Fibroblast of lung (primary cell): ENCODE data around the gene TMEM175. TPM values are rescaled to one million over a fixed set of nuclear protein-coding genes. Genes with fewer than 3 reads are reported as not detected.

ENCODE experiments used
- DNase-seq, 2 donors: peaks; one replicate each; pipeline versions ENCODE4 v3.0.0 to v3.0.0-alpha.2; 2010; ENCODE audit warnings: low read depth in 2 of 2
- H2AFZ ChIP-seq: 2 replicates; pipeline ENCODE4 v1.5.1; 2012; ENCODE audit warnings: low read length, control low read depth, inconsistent platforms
- H3K27ac ChIP-seq: 2 replicates; pipeline ENCODE4 v1.5.1; 2011; ENCODE audit warnings: low read length, control low read depth; ENCODE audit not compliant: insufficient read depth
- H3K27me3 ChIP-seq: 2 replicates; pipeline ENCODE4 v1.5.1; 2011; ENCODE audit warnings: mild to moderate bottlenecking, low read length; ENCODE audit not compliant: control insufficient read depth, insufficient read depth
- H3K36me3 ChIP-seq: 2 replicates; pipeline ENCODE4 v1.5.1; 2011; ENCODE audit warnings: low read length; ENCODE audit not compliant: control insufficient read depth, insufficient read depth
- H3K4me1 ChIP-seq: 2 replicates; pipeline ENCODE4 v1.5.1; 2011; ENCODE audit warnings: low read length; ENCODE audit not compliant: control insufficient read depth, insufficient read depth; ENCODE audit errors: extremely low read depth
- H3K4me2 ChIP-seq: 2 replicates; pipeline ENCODE4 v1.5.1; 2011; ENCODE audit warnings: low read length, control low read depth; ENCODE audit not compliant: insufficient read depth; ENCODE audit errors: extremely low read depth
- H3K4me3 ChIP-seq, 4 experiments: fragments of 200-600 bp in 1 of 4; sonication (generic) in 1 of 4; replicated peaks in 1 of 4; 2 replicates each; pipeline ENCODE4 v1.5.1; 2011 to 2016; ENCODE audit warnings: low read length in 4 of 4, low read depth in 3 of 4, mild to moderate bottlenecking in 3 of 4, control low read depth in 2 of 4, inconsistent platforms in 1 of 4, mixed read lengths in 1 of 4; ENCODE audit not compliant: insufficient read depth in 1 of 4; ENCODE audit errors: control extremely low read depth in 1 of 4
- H3K79me2 ChIP-seq: 2 replicates; pipeline ENCODE4 v1.5.1; 2012; ENCODE audit warnings: mild to moderate bottlenecking, low read length, inconsistent platforms; ENCODE audit not compliant: control insufficient read depth, insufficient read depth
- H3K9ac ChIP-seq: 2 replicates; pipeline ENCODE4 v1.5.1; 2011; ENCODE audit warnings: mild to moderate bottlenecking, low read length, control low read depth; ENCODE audit not compliant: insufficient read depth
- H3K9me3 ChIP-seq: 2 replicates; pipeline ENCODE4 v1.5.1; 2012; ENCODE audit warnings: low read depth, low read length; ENCODE audit not compliant: control insufficient read depth, insufficient read depth
- H4K20me1 ChIP-seq: 2 replicates; pipeline ENCODE4 v1.5.1; 2011; ENCODE audit warnings: low read length; ENCODE audit not compliant: control insufficient read depth, insufficient read depth; ENCODE audit errors: extremely low read depth
- EZH2 ChIP-seq: IDR thresholded peaks from 2 replicates; pipeline ENCODE4 v1.5.1; 2012; ENCODE audit warnings: low read length, control low read depth, mild to moderate bottlenecking; ENCODE audit errors: missing control alignments
- polyA plus RNA-seq, 2 donors: library from polyadenylated mRNA; depleted of rRNA in 1 of 2; stranded (reverse) in 1 of 2; unstranded in 1 of 2; fragments of >200 nt; gene quantifications; 2 replicates each; pipeline ENCODE4 v1.2.1, GENCODE V29; 2011 to 2012; ENCODE audit warnings: missing spikeins in 1 of 2
- total RNA-seq: library from RNA; depleted of rRNA; stranded (reverse); fragments of >200 nt; gene quantifications from 2 replicates; pipeline ENCODE4 v1.2.1, GENCODE V29; 2014
- TF ChIP-seq, protein P1 (sequence below), 2 donors: IDR thresholded peaks in 1 of 2; conservative IDR thresholded peaks in 1 of 2; 1 replicate in 1 of 2; 2 replicates in 1 of 2; pipeline ENCODE4 v1.5.1; 2011 to 2012; ENCODE audit warnings: low read length in 2 of 2, control low read depth in 1 of 2, inconsistent platforms in 1 of 2, low read depth in 1 of 2, mild to moderate bottlenecking in 1 of 2

The TMEM175 gene
- total and polyA plus RNA-seq, 2 donors (not counting 1 experiment from before 2014, with no cell fraction given) = 16.3 to 23.9 TPM

- Histone ChIP-seq H4K20me1 (no peaks in the 10 kb centered on the region), H3K9me3 (no peaks in the 10 kb centered on the region), H3K4me2 (no peak overlapping the region), H3K4me1 (no peaks in the 10 kb centered on the region), H3K27me3 (no peaks in the 10 kb centered on the region), H2AFZ (no peak overlapping the region), H3K27ac (no peak overlapping the region), H3K36me3 (peaks cover 12% of the 10 kb centered on the region), H3K79me2 (no peaks in the 10 kb centered on the region), H3K4me3 (no peak overlapping the region), H3K9ac (no peak overlapping the region)
- TF ChIP-seq, protein P1, sequence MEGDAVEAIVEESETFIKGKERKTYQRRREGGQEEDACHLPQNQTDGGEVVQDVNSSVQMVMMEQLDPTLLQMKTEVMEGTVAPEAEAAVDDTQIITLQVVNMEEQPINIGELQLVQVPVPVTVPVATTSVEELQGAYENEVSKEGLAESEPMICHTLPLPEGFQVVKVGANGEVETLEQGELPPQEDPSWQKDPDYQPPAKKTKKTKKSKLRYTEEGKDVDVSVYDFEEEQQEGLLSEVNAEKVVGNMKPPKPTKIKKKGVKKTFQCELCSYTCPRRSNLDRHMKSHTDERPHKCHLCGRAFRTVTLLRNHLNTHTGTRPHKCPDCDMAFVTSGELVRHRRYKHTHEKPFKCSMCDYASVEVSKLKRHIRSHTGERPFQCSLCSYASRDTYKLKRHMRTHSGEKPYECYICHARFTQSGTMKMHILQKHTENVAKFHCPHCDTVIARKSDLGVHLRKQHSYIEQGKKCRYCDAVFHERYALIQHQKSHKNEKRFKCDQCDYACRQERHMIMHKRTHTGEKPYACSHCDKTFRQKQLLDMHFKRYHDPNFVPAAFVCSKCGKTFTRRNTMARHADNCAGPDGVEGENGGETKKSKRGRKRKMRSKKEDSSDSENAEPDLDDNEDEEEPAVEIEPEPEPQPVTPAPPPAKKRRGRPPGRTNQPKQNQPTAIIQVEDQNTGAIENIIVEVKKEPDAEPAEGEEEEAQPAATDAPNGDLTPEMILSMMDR (conservative IDR thresholded peaks at IDR 0.05 in 1 of 2, IDR thresholded peaks at IDR 0.05 in 1 of 2; ENCODE audit: low read depth in 1 of 2, low read length in 2 of 2) = no peak
- TF ChIP-seq EZH2 = no peak
- no peak for DNase-seq
These were observed 26.0 kb downstream of the TMEM175 start for GRCh38 chr4:958314-958665.

- no peak overlapping the region for H3K4me3 ChIP-seq
- H3K79me2 ChIP-seq = no peaks in the 10 kb centered on the region
- no peaks in the 10 kb centered on the region for H4K20me1 ChIP-seq
- no peak overlapping the region for H2AFZ ChIP-seq
- H3K27me3 ChIP-seq = no peaks in the 10 kb centered on the region
- no peak overlapping the region for H3K27ac ChIP-seq
- H3K4me2 ChIP-seq = no peak overlapping the region
- no peak for TF ChIP-seq EZH2
- TF ChIP-seq, protein P1 (conservative IDR thresholded peaks at IDR 0.05 in 1 of 2, IDR thresholded peaks at IDR 0.05 in 1 of 2; ENCODE audit: low read depth in 1 of 2, low read length in 2 of 2) = no peak
- H3K36me3 ChIP-seq = peaks cover 12% of the 10 kb centered on the region
- H3K4me1 ChIP-seq = no peaks in the 10 kb centered on the region
- no peak for DNase-seq
- no peak overlapping the region for H3K9ac ChIP-seq
- H3K9me3 ChIP-seq = no peaks in the 10 kb centered on the region
These were observed 26.6 kb downstream of the TMEM175 start for GRCh38 chr4:958696-959337.

DNA sequence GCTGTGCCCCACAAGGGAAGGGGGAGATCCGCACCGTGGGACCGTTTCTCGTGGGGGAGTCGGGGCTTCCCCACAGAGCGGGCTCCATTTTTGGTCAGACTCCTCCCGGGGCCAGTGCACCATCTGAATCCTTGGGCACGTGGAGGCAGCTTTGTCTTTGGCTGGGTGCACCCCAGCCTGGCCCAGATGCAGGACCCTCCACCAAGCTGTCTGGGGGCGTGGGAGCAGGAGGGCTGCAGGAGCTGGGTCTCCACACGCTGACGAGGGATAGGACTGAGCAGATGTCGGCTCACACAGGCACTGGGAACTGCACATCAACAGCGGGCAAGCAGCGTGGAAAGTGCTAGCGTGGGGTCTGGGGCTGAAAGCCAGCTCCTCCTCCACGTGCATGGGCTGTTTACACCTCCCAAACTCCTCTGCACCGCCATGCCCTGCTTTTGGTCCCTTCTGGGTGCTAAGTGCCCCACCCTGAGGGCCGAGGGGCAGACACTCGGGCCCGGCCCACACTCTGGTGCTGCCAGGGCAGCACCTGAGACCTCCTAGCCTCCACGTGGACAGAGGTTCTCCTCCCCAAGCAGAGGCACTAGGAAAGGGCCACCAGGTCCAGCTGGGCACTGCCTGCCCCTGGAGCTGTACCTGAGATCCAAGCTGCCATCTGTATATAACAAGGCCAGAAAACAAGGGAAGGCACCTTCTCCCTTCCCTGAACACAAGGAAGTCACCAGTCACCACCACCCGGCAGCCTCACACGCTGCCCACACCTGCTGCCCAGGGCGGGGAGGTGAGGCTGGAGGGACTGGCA is 27.3 kb downstream of the TMEM175 start:
- TF ChIP-seq, protein P1 (conservative IDR thresholded peaks at IDR 0.05 in 1 of 2, IDR thresholded peaks at IDR 0.05 in 1 of 2; ENCODE audit: low read depth in 1 of 2, low read length in 2 of 2) = no peak
- TF ChIP-seq EZH2 = no peak
- no peaks in the 10 kb centered on the region for H4K20me1 ChIP-seq
- DNase-seq = no peak
- peaks cover 11% of the 10 kb centered on the region for H3K36me3 ChIP-seq
- no peak overlapping the region for H3K4me3 ChIP-seq
- H3K27me3 ChIP-seq = no peaks in the 10 kb centered on the region
- H2AFZ ChIP-seq = no peak overlapping the region
- no peak overlapping the region for H3K27ac ChIP-seq
- H3K79me2 ChIP-seq = no peaks in the 10 kb centered on the region
- no peak overlapping the region for H3K4me2 ChIP-seq
- no peaks in the 10 kb centered on the region for H3K4me1 ChIP-seq
- no peaks in the 10 kb centered on the region for H3K9me3 ChIP-seq
- H3K9ac ChIP-seq = no peak overlapping the region
